PC-9 (cell line): ENCODE data around the gene PUS10. TPM values are rescaled to one million over a fixed set of nuclear protein-coding genes. Genes with fewer than 3 reads are reported as not detected.

Experiments
- Bru-seq: library from RNA; stranded (reverse); fragments of 400-500 nt; gene quantifications from one replicate; lab custom pipeline; 2021; lab: Mats Ljungman, UMichigan
- BruChase-seq, 2 experiments: library from RNA; stranded (reverse); fragments of 400-500 nt; gene quantifications; one replicate each; lab custom pipeline; 2021; lab: Mats Ljungman, UMichigan
- BruUV-seq: library from RNA; stranded (reverse); fragments of 400-500 nt; replicated peaks from 2 replicates; lab custom pipeline; 2021; lab: Mats Ljungman, UMichigan
- CTCF ChIA-PET: fragments of 300-600 bp; sonication (Branson Sonifier 250); formaldehyde crosslinking; loops from one replicate; lab custom pipeline; 2022; ENCODE audit warnings: antibody characterized with exemption; lab: Charles Lee
- POLR2A ChIA-PET: fragments of 300-600 bp; sonication (Branson Sonifier 250); formaldehyde crosslinking; loops from one replicate; lab custom pipeline; 2022; ENCODE audit warnings: antibody characterized with exemption; ENCODE audit not compliant: unreplicated experiment; lab: Charles Lee
- DNase-seq, 2 experiments: peaks; one replicate each; pipeline versions ENCODE4 v3.0.0 to v3.0.0-alpha.2; 2015 to 2022; ENCODE audit warnings: mixed read lengths in 1 of 2
- H2AFZ ChIP-seq: fragments of 200-600 bp; sonication (generic); 2 replicates; pipeline ENCODE4 v1.8.1; 2017; ENCODE audit warnings: antibody characterized with exemption
- H3F3A ChIP-seq: fragments of 200-600 bp; sonication (generic); 2 replicates; pipeline ENCODE4 v1.8.1; 2017; ENCODE audit warnings: antibody characterized with exemption, mild to moderate bottlenecking, low read depth; ENCODE audit not compliant: insufficient read depth
- H3K27ac ChIP-seq: fragments of 200-600 bp; sonication (generic); 2 replicates; pipeline ENCODE4 v1.6.1; 2016; ENCODE audit warnings: mixed run types
- H3K27me3 ChIP-seq: fragments of 200-600 bp; sonication (generic); 2 replicates; pipeline ENCODE4 v1.6.1; 2016; ENCODE audit warnings: low read depth, mixed run types; ENCODE audit not compliant: insufficient read depth
- H3K36me3 ChIP-seq: fragments of 200-600 bp; sonication (generic); 2 replicates; pipeline ENCODE4 v1.6.1; 2016; ENCODE audit warnings: low read depth, mixed run types
- H3K4me1 ChIP-seq: fragments of 200-600 bp; sonication (generic); replicated peaks from 2 replicates; pipeline ENCODE4 v1.6.1; 2016; ENCODE audit warnings: mixed run types; ENCODE audit not compliant: insufficient read depth
- H3K4me2 ChIP-seq: fragments of 200-600 bp; sonication (generic); 2 replicates; pipeline ENCODE4 v1.6.1; 2017; ENCODE audit warnings: mixed run types
- H3K4me3 ChIP-seq: fragments of 200-600 bp; sonication (generic); 2 replicates; pipeline ENCODE4 v1.6.1; 2016; ENCODE audit warnings: mixed run types
- H3K79me2 ChIP-seq: fragments of 200-600 bp; sonication (generic); 2 replicates; pipeline ENCODE4 v1.6.1; 2017; ENCODE audit warnings: low read depth, mixed run types
- H3K9me2 ChIP-seq: fragments of 200-600 bp; sonication (generic); 2 replicates; pipeline ENCODE4 v1.8.1; 2017; ENCODE audit warnings: mild to moderate bottlenecking; ENCODE audit not compliant: insufficient read depth
- H3K9me3 ChIP-seq: fragments of 200-600 bp; sonication (generic); 2 replicates; pipeline ENCODE4 v1.8.1; 2016; ENCODE audit warnings: low read depth; ENCODE audit not compliant: insufficient read depth
- H4K20me1 ChIP-seq: fragments of 200-600 bp; sonication (generic); 2 replicates; pipeline ENCODE4 v1.8.1; 2017; ENCODE audit not compliant: insufficient read depth
- EZH2 ChIP-seq: fragments of 200-600 bp; sonication (generic); IDR thresholded peaks from 2 replicates; pipeline ENCODE4 v1.8.0; 2017; ENCODE audit warnings: antibody characterized with exemption, low read depth
- intact Hi-C: fragments of 100-400 bp; cut with micrococcal nuclease; formaldehyde crosslinking; loops from one replicate; pipeline ENCODE4 v1.10.0; 2022; ENCODE audit not compliant: unreplicated experiment
- long read RNA-seq: library from polyadenylated mRNA; stranded (forward); transcript quantifications from one replicate; pipeline ENCODE4 v2.0.0, GENCODE V29; 2022
- total RNA-seq: library from RNA; stranded (reverse); gene quantifications from 2 replicates; pipeline ENCODE4 v1.2.3, GENCODE V29; 2021
- TF ChIP-seq, protein P1 (sequence below): fragments of 200-600 bp; sonication (generic); conservative IDR thresholded peaks from 2 replicates; pipeline ENCODE4 v1.6.1; 2017; ENCODE audit warnings: mixed run types, antibody characterized with exemption, mild to moderate bottlenecking, moderate library complexity

PUS10 gene, protein sequence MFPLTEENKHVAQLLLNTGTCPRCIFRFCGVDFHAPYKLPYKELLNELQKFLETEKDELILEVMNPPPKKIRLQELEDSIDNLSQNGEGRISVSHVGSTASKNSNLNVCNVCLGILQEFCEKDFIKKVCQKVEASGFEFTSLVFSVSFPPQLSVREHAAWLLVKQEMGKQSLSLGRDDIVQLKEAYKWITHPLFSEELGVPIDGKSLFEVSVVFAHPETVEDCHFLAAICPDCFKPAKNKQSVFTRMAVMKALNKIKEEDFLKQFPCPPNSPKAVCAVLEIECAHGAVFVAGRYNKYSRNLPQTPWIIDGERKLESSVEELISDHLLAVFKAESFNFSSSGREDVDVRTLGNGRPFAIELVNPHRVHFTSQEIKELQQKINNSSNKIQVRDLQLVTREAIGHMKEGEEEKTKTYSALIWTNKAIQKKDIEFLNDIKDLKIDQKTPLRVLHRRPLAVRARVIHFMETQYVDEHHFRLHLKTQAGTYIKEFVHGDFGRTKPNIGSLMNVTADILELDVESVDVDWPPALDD
- total RNA-seq (4.5 and 5.1 TPM in 2 replicates), Bru-seq, nascent RNA (percentile 52 among the genes with signal in this experiment), BruChase-seq, experiment 1, labeled RNA remaining after a 2-hour chase (percentile 72 among the genes with signal in this experiment), BruChase-seq, experiment 2, labeled RNA remaining after a 6-hour chase (percentile 46 among the genes with signal in this experiment)
- long read RNA-seq, partial matches to known transcripts: 1 of 9 reads
- long read RNA-seq, other reads (novel, unspliced or antisense): 6 of 9 reads

DNA sequence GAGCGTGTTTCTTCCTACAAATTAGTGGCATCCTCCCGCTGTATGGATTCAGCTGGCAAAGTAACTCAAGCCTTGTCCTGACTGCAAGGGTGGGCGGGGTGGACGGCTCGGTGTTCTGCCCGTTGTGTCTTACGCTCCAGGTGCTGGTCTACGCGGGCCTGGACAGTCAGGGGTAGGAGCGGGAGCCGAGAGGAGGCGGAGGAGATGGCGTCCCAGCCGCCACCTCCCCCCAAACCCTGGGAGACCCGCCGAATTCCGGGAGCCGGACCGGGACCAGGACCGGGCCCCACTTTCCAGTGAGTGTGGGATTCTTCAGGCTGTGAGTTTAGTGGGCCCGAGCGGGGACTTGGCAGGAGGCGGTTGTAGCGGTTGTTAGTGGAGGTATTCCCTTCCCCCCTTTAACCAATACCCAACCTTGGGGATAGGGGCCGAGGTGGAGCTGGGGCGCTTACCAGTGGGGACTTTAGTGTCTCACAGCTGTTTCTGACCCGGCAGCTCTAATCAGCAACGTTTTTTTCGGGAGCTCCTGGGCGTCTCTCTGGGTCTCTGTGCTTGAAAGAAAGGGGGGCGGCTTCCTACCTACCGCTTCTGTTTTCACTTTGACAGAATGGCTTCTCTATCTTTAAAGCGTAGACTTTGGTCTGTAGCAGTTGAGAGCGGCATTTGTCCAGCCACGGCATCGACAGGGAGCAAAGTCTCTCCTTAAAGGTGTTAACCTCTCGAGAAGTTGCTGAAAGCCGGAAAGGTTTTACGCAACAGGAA lies at the start of gene PUS10, which contains the start of gene PEX13:
TSS of gene PUS10 (minus strand) at position 700 of the 762 bp plus-strand sequence. CDS start 6,365 bp downstream, outside the sequence.
TSS of gene PEX13 (plus strand) at position 165 of the 762 bp plus-strand sequence. CDS start at position 205, 40 bp downstream.
- TF ChIP-seq, protein P1, sequence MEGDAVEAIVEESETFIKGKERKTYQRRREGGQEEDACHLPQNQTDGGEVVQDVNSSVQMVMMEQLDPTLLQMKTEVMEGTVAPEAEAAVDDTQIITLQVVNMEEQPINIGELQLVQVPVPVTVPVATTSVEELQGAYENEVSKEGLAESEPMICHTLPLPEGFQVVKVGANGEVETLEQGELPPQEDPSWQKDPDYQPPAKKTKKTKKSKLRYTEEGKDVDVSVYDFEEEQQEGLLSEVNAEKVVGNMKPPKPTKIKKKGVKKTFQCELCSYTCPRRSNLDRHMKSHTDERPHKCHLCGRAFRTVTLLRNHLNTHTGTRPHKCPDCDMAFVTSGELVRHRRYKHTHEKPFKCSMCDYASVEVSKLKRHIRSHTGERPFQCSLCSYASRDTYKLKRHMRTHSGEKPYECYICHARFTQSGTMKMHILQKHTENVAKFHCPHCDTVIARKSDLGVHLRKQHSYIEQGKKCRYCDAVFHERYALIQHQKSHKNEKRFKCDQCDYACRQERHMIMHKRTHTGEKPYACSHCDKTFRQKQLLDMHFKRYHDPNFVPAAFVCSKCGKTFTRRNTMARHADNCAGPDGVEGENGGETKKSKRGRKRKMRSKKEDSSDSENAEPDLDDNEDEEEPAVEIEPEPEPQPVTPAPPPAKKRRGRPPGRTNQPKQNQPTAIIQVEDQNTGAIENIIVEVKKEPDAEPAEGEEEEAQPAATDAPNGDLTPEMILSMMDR: no peak
- no peak for TF ChIP-seq EZH2
- intact Hi-C loops: loop anchor here (1.0 to 10.0 kb wide), 4 partner anchors 12 to 157 kb away; partner anchors contain the start of genes REL and SANBR
- no peaks in the 10 kb centered on the region; the same call in 1 of the 2 replicates for H3K9me3 ChIP-seq
- peaks cover 12% of the 10 kb centered on the region for H4K20me1 ChIP-seq
- DNase-seq: peak; percentile 72 to 79
- H3F3A ChIP-seq: peaks cover 58% of the 10 kb centered on the region
- peaks cover 21% of the 10 kb centered on the region for H3K36me3 ChIP-seq
- H3K4me1 ChIP-seq: peaks cover 46% of the 10 kb centered on the region
- peak within 1 kb of the TSS; percentile 98 for H3K27ac ChIP-seq
- H2AFZ ChIP-seq: peak within 1 kb of the TSS; percentile 84
- TSS peak; percentile 70 for BruUV-seq
- peak within 1 kb of the TSS; percentile 87 for H3K4me3 ChIP-seq
- peak within 1 kb of the TSS; percentile 85 for H3K4me2 ChIP-seq
- ChIA-PET POLR2A (interaction anchor here (0.5 kb wide), 1 partner anchor 246 kb away, joined by 3 read pairs; no protein-coding TSS in a partner anchor), CTCF (no interaction called here)
- no peaks in the 10 kb centered on the region for H3K27me3 ChIP-seq
- no peaks in the 10 kb centered on the region for H3K9me2 ChIP-seq
- peaks cover 71% of the 10 kb centered on the region for H3K79me2 ChIP-seq

DNA sequence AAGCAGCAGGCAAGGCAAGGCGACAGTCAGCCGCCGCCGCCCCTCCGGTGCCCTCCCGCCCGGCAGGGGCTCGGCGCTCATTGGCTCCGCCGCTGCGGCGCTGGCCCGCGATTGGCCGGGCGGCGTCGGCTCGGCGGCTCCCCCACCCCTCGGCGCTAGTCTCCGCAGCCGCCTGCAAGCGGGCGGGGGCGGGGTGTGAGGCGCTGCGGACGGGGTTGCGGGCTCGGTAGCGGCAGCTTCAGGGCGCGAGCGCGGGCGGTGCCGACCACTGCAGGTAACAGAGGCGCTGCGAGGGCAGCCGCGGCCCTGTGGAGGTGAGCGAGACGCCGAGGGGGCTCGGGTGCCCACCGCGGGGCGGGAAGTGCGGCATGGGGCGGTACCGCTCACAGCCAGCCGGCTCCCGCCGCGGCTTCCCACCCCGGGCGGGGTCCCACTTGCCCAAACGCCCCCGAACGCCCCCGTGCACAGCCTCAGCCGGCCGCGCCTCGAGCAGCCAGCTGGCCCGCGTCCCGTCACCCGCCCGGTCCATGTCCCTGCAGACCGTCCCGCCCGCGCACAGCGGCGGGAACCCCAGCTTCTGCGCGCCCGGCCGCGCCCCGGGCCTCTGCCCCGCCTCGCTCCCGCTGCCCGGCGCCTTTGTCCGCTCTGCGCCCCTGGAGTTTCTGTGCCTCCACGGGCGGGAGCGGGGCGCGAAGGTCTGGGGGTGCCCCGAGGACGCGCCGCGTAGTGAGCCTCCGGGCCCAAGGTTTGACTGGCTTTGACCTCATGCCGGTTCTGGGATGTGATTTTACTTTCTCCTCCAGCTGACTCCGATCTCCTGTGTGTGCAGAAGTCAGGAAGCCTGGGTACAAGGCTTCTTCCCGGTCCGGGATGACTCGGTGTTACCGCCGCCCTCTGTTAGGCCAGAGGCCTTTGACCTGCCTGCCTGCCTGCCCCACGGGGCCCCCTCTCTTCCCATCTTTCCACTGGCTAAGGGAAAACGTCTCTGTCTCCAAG lies 48.0 kb upstream of the PUS10 start, which contains the start of gene SANBR:
TSS of gene SANBR (plus strand) at position 158 of the 996 bp plus-strand sequence. CDS start 4,480 bp downstream, outside the sequence.
- TF ChIP-seq EZH2: no peak
- TF ChIP-seq, protein P1: no peak
- TSS peak; percentile 23 for BruUV-seq
- Histone ChIP-seq H3K4me2 (peak within 1 kb of the TSS; percentile 95), H2AFZ (peak within 1 kb of the TSS; percentile 93), H3K4me3 (peak within 1 kb of the TSS; percentile 84), H3K4me1 (peaks cover 8% of the 10 kb centered on the region), H3F3A (peaks cover 27% of the 10 kb centered on the region), H3K9me2 (no peaks in the 10 kb centered on the region), H3K9me3 (no peaks in the 10 kb centered on the region), H4K20me1 (no peaks in the 10 kb centered on the region), H3K36me3 (no peaks in the 10 kb centered on the region), H3K27ac (no peak within 1 kb of the TSS), H3K27me3 (no peaks in the 10 kb centered on the region), H3K79me2 (peaks cover 9% of the 10 kb centered on the region; the same call in 1 of the 2 replicates)
- ChIA-PET POLR2A (interaction anchor here (0.5 to 0.7 kb wide), 4 partner anchors 15 to 330 kb away, joined by 3 to 4 read pairs (median 3); no protein-coding TSS in a partner anchor), CTCF (interaction anchor here (0.5 to 0.7 kb wide), 4 partner anchors 37 to 598 kb away, joined by 3 to 11 read pairs (median 4); no protein-coding TSS in a partner anchor)
- peak in 1 of 2 experiments; percentile 95 for DNase-seq
- intact Hi-C loops: loop anchor here (1.0 to 5.0 kb wide), 2 partner anchors 49 to 79 kb away; partner anchors contain the start of genes PEX13 and PUS10
